ENCODE measurements around the gene AUH.
"Not testable (repeated sequence)": the region's sequence is repeated elsewhere in the genome, so short reads cannot be mapped to it uniquely, and the experiment has no call there.

Gene AUH

DNA sequence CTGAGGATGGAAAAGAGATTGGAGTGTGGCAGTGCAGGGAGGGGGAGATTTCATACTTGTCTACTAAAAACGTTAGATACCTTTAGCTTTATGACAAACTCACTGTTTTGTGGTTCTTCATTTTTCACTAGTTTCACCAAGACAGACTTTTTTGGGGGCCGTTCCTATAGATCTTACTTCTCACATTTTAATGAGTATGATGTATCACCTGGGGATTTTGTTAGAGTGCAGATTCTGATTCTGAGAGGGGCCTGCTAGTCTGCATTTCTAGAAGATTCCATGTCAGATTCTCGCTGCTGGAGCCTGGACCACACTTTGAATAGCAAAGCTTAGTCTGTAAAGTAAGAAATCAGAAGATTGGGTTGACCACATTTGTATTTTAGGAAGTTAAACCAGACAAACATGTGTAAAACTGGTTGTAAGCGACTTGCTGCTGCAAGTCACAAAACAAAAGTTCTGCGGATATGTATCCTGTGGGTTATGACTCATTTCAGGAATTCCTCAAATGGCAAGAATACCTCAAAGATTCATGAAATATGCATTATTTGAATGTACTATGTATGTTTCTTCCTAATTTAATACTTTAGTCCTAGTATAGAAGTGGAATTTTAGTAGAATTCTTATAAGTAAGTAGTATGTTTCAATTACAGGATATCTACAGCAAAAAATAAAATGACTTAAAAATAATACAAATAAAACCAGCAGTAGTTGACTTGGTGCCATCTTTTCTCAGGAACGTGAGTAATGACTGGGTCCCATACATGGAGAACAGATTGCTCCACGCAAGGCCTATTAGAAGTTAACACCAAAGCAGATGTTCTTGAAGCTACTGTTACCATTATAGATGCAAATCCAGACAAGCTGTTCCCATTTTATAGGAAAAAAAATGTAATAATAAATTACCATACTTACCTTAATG lies 34.1 kb upstream of the AUH start:
- Histone ChIP-seq H3K9ac (no peak overlapping the region), H4K20me1 (no peaks in the 10 kb centered on the region), H3K4me3 (no peak overlapping the region), H3K27ac (no peak overlapping the region), H3K9me3 (no peaks in the 10 kb centered on the region), H3K27me3 (no peaks in the 10 kb centered on the region), H3K4me1 (no peaks in the 10 kb centered on the region), H3K4me2 (no peak overlapping the region), H3K36me3 (no peaks in the 10 kb centered on the region)
- TF ChIP-seq Cebpa-rat (IDR thresholded peaks at IDR 0.05) = no peak

- Histone ChIP-seq H3K27me3 (no peaks in the 10 kb centered on the region), H3K9ac (no peak overlapping the region), H3K4me3 (no peak overlapping the region), H3K27ac (no peak overlapping the region), H4K20me1 (no peaks in the 10 kb centered on the region), H3K4me1 (no peaks in the 10 kb centered on the region), H3K36me3 (no peaks in the 10 kb centered on the region), H3K9me3 (no peaks in the 10 kb centered on the region), H3K4me2 (no peak overlapping the region)
- TF ChIP-seq Cebpa-rat (IDR thresholded peaks at IDR 0.05) = no peak
Observed at GRCh38 chr9:91395106-91395552, 33.4 kb upstream of the AUH start.

DNA sequence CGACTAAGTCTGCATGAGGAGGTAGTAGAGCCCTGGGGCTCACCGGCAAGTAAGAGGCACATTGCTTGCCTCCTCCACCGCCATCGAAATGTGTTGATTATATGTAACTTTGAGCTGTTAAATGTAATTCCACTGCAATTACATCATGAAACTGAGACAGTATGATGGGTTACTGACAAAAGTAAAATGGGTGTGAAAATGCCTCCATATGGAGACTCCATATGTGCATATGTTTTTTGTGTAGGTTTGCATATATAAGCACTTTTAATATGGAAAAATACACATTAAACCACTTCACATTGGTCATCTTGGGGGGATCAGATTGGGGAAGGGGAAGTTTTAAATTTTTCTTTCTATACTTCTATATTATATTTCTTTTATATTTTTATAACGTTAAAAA lies 32.1 kb upstream of the AUH start:
- Histone ChIP-seq H3K9me3 (no peaks in the 10 kb centered on the region; the same call in 1 of the 2 replicates), H3K9ac (no peak overlapping the region), H3K27me3 (no peaks in the 10 kb centered on the region), H3K4me3 (no peak overlapping the region), H3K4me1 (no peaks in the 10 kb centered on the region), H4K20me1 (no peaks in the 10 kb centered on the region), H3K27ac (no peak overlapping the region), H3K36me3 (no peaks in the 10 kb centered on the region), H3K4me2 (no peak overlapping the region)
- no peak for TF ChIP-seq Cebpa-rat (IDR thresholded peaks at IDR 0.05)

DNA sequence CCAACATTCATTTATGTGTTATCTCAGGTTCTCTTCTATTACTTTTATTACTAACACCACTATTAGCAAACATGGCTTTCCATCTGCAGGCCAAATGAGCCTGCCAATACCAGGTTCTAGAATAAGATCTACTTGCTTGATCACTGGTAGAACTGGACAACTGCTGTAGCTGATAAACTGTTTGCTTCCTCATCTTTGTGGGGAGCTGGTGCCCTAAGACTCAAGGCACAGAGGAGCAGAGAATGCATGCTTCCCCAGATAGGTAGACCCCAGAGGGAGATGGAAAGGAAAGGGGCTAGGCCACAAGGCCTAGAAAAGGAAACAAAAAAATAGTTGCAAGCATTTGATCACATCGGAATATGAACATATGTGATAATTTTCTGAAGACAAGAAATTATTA lies 30.7 kb upstream of the AUH start:
- Histone ChIP-seq H3K27me3 (no peaks in the 10 kb centered on the region), H3K9ac (no peak overlapping the region), H3K27ac (no peak overlapping the region), H3K9me3 (no peaks in the 10 kb centered on the region; the same call in 1 of the 2 replicates), H4K20me1 (no peaks in the 10 kb centered on the region), H3K4me2 (no peak overlapping the region), H3K4me3 (no peak overlapping the region), H3K4me1 (no peaks in the 10 kb centered on the region), H3K36me3 (no peaks in the 10 kb centered on the region)
- TF ChIP-seq Cebpa-rat (IDR thresholded peaks at IDR 0.05) = no peak

DNA sequence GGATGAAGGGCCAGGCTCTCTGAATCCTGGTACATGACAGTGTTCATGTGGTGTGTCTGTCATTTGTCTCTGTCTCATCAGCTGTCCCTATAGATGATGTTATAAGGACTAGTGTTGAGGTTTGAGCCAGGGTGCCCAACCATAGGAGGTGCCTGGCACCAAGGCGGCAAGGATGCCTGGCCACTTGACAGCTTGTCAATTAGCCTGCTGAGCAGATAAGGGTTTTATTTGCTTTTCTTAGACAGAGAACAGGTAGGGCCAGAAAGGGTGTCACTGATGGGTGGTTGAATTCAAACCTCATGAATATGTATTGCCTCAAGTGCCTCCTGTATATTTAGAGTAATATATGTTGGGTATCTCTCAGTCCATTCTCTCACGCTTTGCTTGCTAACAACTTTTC lies 30.1 kb upstream of the AUH start:
- no peaks in the 10 kb centered on the region for H3K36me3 ChIP-seq
- H3K27me3 ChIP-seq = no peaks in the 10 kb centered on the region
- no peak overlapping the region for H3K27ac ChIP-seq
- no peak overlapping the region for H3K4me2 ChIP-seq
- no peak for TF ChIP-seq Cebpa-rat (IDR thresholded peaks at IDR 0.05)
- no peaks in the 10 kb centered on the region for H4K20me1 ChIP-seq
- H3K9ac ChIP-seq = no peak overlapping the region
- H3K9me3 ChIP-seq = no peaks in the 10 kb centered on the region; the same call in 1 of the 2 replicates
- H3K4me3 ChIP-seq = no peak overlapping the region
- H3K4me1 ChIP-seq = no peaks in the 10 kb centered on the region

DNA sequence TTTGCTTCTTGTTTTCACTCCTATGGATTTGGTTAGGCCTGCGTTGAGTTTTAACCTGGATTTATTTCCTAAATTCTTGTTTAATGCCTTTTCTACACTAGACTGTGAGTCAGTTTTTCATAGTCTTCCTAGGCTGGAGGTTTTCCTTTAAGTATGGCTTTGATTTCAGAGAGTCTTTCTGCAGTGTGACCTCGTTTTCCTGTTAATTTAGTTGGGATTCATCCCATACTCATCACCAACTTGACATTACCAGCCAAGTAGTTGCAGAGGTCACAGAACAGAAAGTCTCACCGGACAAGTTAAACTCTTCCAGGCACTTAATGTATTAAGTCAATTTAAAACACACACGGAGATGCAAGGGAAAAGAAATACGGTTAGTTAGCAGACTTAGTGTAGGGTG lies 29.7 kb upstream of the AUH start:
- no peaks in the 10 kb centered on the region for H3K4me1 ChIP-seq
- no peak overlapping the region for H3K9ac ChIP-seq
- H3K27ac ChIP-seq = no peak overlapping the region
- no peaks in the 10 kb centered on the region for H4K20me1 ChIP-seq
- no peak overlapping the region for H3K4me2 ChIP-seq
- H3K9me3 ChIP-seq = no peaks in the 10 kb centered on the region; the same call in 1 of the 2 replicates
- no peaks in the 10 kb centered on the region for H3K27me3 ChIP-seq
- no peak for TF ChIP-seq Cebpa-rat (IDR thresholded peaks at IDR 0.05)
- no peaks in the 10 kb centered on the region for H3K36me3 ChIP-seq
- no peak overlapping the region for H3K4me3 ChIP-seq

GRCh38 chr9:91389686-91390085 lies 28.0 kb upstream of the AUH start:
- not testable (repeated sequence) for H3K9ac ChIP-seq, H4K20me1 ChIP-seq, H3K27me3 ChIP-seq, H3K4me2 ChIP-seq, H3K4me3 ChIP-seq, H3K9me3 ChIP-seq, H3K36me3 ChIP-seq, H3K27ac ChIP-seq, H3K4me1 ChIP-seq

DNA sequence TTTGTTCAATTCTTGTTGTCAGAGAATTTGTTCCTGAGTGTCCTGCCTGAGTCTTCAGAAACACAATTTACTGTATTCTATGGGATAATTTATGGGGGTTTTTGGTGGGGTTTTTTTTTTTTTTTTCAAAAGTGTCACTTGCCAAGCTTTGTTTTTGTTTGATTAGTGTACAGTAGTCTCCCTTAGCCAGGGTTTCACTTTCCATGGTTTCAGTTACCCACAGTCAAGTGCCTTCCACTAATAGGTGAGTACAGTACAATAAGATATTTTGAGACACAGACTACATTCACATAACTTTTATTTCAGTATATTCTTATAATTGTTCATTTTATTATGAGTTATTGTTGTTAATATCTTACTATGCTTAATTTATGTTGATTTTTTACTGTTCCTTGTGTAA lies 25.0 kb upstream of the AUH start:
- TF ChIP-seq Cebpa-rat (IDR thresholded peaks at IDR 0.05) = no peak
- no peaks in the 10 kb centered on the region for H3K36me3 ChIP-seq

DNA sequence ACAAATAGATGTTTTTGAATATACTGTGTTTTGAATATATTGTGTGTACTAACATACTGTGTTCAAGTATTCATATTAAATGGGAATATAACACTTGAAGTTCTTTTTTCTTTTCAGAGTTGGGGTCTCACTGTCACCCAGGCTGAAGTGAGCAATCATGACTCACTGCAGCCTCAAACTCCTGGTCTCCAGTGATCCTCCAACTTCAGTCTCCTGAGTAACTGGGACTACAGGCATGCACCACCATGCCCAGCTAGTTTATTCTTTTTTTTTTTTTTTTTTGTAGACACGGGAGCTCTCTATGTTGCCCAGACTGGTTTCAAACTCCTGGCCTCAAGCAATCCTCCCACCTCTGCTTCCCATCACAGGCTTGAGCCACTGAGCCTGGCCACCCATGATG lies 23.2 kb upstream of the AUH start:
- Histone ChIP-seq H3K9ac (no peak overlapping the region), H3K36me3 (no peaks in the 10 kb centered on the region), H3K4me1 (no peaks in the 10 kb centered on the region), H4K20me1 (no peaks in the 10 kb centered on the region), H3K4me3 (no peak overlapping the region), H3K27ac (no peak overlapping the region), H3K27me3 (no peaks in the 10 kb centered on the region), H3K9me3 (no peaks in the 10 kb centered on the region; the same call in 1 of the 2 replicates), H3K4me2 (no peak overlapping the region)
- no peak for TF ChIP-seq Cebpa-rat (IDR thresholded peaks at IDR 0.05)

More for the DNA sequence above, 25.0 kb upstream of the AUH start:
- H3K4me2 ChIP-seq = no peak overlapping the region
- H3K4me3 ChIP-seq = no peak overlapping the region
- no peaks in the 10 kb centered on the region; the same call in 1 of the 2 replicates for H3K9me3 ChIP-seq
- no peaks in the 10 kb centered on the region for H4K20me1 ChIP-seq
- H3K27me3 ChIP-seq = no peaks in the 10 kb centered on the region
- no peak overlapping the region for H3K9ac ChIP-seq
- H3K4me1 ChIP-seq = no peaks in the 10 kb centered on the region
- no peak overlapping the region for H3K27ac ChIP-seq

DNA sequence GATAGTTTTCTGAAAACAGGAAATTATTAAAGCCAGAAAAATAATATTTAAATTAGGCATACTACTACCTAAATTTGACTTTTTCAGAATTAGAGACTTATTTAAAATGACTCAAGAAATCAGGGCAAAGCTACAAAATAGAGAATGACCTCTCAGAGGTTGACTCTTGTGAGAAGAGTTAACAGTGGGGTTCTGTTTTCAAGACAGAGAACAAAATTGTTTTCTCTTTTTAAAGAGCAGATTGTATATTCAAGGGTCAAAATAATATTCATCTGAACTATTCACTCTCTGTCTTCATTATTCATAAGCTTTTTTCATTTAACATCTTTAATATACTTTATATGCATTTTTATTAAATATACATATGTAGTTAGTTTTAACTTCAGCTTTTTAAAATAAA lies 21.9 kb upstream of the AUH start:
- Histone ChIP-seq H3K27me3 (no peaks in the 10 kb centered on the region), H3K9me3 (peaks cover under 1% of the 10 kb centered on the region; the same call in 1 of the 2 replicates), H4K20me1 (no peaks in the 10 kb centered on the region), H3K4me1 (no peaks in the 10 kb centered on the region), H3K27ac (no peak overlapping the region), H3K4me3 (no peak overlapping the region), H3K9ac (no peak overlapping the region), H3K36me3 (no peaks in the 10 kb centered on the region), H3K4me2 (no peak overlapping the region)
- no peak for TF ChIP-seq Cebpa-rat (IDR thresholded peaks at IDR 0.05)
